ENCODE results near the gene TF. TPM values are rescaled to one million over a fixed set of nuclear protein-coding genes. Genes with fewer than 3 reads are reported as not detected.

The TF gene
- total and polyA plus RNA-seq, 4 donors = 5,045 to 9,659 (median 6,266) TPM

DNA sequence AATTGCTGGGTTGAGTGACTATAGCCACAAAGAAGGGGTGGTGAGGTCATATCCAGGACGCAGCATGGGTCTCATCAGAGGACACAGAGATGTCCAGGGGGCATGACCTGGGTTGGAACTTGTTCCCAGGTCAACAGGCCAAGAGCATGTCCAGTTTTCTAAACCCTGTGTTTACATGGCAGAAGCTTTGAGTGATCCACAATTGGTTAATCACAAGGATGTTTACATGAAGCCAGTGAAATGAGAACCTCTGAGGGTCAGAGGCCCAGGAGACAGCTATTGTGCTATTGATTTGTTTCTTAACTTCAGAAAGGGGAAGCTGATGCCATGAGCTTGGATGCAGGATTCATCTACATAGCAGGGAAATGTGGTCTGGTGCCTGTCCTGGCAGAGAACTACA, 42.3 kb upstream of the TF start:
- Histone ChIP-seq H3K27me3 (ENCODE audit: control insufficient read depth in 4 of 4, insufficient read depth in 4 of 4, low read length in 3 of 4) (no peaks in the 10 kb centered on the region), H3K4me3 (ENCODE audit: low read depth in 1 of 3, low read length in 3 of 3) (no peak overlapping the region), H3K4me1 (ENCODE audit: control insufficient read depth in 4 of 4, insufficient read depth in 4 of 4, low read length in 3 of 4) (peaks cover 0 to 12% (median 5%) of the 10 kb centered on the region in 4 donors), H3K36me3 (ENCODE audit: control insufficient read depth in 4 of 4, insufficient read depth in 3 of 4, low read depth in 1 of 4, low read length in 3 of 4) (no peaks in the 10 kb centered on the region), H3K27ac (ENCODE audit: low read depth in 1 of 2, low read length in 2 of 2) (no peak overlapping the region), H3K9me3 (ENCODE audit: control insufficient read depth in 4 of 4, low read length in 3 of 4) (no peaks in the 10 kb centered on the region), H3K9ac (ENCODE audit: low read depth in 1 of 2, low read length in 2 of 2) (no peak overlapping the region)
- TF ChIP-seq RAD21 (IDR thresholded peaks at IDR 0.05) (peak in 1 of 2 donors; percentile 34), EGR1 (IDR thresholded peaks at IDR 0.05; ENCODE audit: low read depth in 2 of 2) (no peak), NR2F2 (IDR thresholded peaks at IDR 0.05) (peak; percentile 91), FOXA1 (IDR thresholded peaks at IDR 0.05) (no peak), RXRA (IDR thresholded peaks at IDR 0.05) (peak; percentile 79 to 96), FOXA2 (IDR thresholded peaks at IDR 0.05) (no peak), HNF4A (conservative IDR thresholded peaks at IDR 0.05) (peak; percentile 82 to 97), SP1 (IDR thresholded peaks at IDR 0.05) (peak; percentile 67), HNF4G (IDR thresholded peaks at IDR 0.05) (peak; percentile 69), TAF1 (conservative IDR thresholded peaks at IDR 0.05) (no peak)
- TF ChIP-seq, protein P1, sequence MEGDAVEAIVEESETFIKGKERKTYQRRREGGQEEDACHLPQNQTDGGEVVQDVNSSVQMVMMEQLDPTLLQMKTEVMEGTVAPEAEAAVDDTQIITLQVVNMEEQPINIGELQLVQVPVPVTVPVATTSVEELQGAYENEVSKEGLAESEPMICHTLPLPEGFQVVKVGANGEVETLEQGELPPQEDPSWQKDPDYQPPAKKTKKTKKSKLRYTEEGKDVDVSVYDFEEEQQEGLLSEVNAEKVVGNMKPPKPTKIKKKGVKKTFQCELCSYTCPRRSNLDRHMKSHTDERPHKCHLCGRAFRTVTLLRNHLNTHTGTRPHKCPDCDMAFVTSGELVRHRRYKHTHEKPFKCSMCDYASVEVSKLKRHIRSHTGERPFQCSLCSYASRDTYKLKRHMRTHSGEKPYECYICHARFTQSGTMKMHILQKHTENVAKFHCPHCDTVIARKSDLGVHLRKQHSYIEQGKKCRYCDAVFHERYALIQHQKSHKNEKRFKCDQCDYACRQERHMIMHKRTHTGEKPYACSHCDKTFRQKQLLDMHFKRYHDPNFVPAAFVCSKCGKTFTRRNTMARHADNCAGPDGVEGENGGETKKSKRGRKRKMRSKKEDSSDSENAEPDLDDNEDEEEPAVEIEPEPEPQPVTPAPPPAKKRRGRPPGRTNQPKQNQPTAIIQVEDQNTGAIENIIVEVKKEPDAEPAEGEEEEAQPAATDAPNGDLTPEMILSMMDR (IDR thresholded peaks at IDR 0.05; ENCODE audit: low read depth, low read length, missing input control) = no peak
- TF ChIP-seq, protein P2, sequence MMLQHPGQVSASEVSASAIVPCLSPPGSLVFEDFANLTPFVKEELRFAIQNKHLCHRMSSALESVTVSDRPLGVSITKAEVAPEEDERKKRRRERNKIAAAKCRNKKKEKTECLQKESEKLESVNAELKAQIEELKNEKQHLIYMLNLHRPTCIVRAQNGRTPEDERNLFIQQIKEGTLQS (IDR thresholded peaks at IDR 0.05) = no peak
- TF ChIP-seq, protein P3, sequence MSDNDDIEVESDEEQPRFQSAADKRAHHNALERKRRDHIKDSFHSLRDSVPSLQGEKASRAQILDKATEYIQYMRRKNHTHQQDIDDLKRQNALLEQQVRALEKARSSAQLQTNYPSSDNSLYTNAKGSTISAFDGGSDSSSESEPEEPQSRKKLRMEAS (IDR thresholded peaks at IDR 0.05) = no peak
- TF ChIP-seq, protein P4, sequence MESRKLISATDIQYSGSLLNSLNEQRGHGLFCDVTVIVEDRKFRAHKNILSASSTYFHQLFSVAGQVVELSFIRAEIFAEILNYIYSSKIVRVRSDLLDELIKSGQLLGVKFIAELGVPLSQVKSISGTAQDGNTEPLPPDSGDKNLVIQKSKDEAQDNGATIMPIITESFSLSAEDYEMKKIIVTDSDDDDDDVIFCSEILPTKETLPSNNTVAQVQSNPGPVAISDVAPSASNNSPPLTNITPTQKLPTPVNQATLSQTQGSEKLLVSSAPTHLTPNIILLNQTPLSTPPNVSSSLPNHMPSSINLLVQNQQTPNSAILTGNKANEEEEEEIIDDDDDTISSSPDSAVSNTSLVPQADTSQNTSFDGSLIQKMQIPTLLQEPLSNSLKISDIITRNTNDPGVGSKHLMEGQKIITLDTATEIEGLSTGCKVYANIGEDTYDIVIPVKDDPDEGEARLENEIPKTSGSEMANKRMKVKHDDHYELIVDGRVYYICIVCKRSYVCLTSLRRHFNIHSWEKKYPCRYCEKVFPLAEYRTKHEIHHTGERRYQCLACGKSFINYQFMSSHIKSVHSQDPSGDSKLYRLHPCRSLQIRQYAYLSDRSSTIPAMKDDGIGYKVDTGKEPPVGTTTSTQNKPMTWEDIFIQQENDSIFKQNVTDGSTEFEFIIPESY (IDR thresholded peaks at IDR 0.05) = no peak
- 12% methylated on average over 1 of the region's 1 CpG for WGBS
- DNase-seq (ENCODE audit: low spot score) = no peak

DNA sequence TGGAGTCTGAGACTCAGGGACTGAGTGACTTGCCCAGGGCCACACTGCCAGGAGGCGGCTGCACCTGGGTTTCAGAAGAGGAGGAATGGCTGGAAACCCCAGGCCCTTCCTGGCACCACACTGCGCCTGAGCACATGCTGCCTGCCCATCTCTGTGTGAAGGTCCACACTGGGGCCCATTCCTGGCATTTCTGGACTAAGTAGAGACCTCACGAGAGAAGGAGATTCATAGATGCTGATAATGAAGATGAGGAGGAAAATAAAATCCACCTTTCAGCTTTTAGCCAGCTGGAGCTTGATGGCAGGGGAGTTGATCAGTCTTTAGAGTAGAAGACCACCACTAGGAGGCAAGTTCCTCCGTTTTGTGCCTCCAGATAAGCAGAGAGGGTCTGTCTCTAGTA, 40.2 kb upstream of the TF start:
- Histone ChIP-seq H3K4me1 (ENCODE audit: control insufficient read depth in 4 of 4, insufficient read depth in 4 of 4, low read length in 3 of 4) (peaks cover 0 to 12% (median 5%) of the 10 kb centered on the region in 4 donors), H3K27ac (ENCODE audit: low read depth in 1 of 2, low read length in 2 of 2) (no peak overlapping the region), H3K9ac (ENCODE audit: low read depth in 1 of 2, low read length in 2 of 2) (no peak overlapping the region), H3K4me3 (ENCODE audit: low read depth in 1 of 3, low read length in 3 of 3) (no peak overlapping the region), H3K27me3 (ENCODE audit: control insufficient read depth in 4 of 4, insufficient read depth in 4 of 4, low read length in 3 of 4) (no peaks in the 10 kb centered on the region), H3K36me3 (ENCODE audit: control insufficient read depth in 4 of 4, insufficient read depth in 3 of 4, low read depth in 1 of 4, low read length in 3 of 4) (no peaks in the 10 kb centered on the region), H3K9me3 (ENCODE audit: control insufficient read depth in 4 of 4, low read length in 3 of 4) (no peaks in the 10 kb centered on the region)
- TF ChIP-seq FOXA2 (IDR thresholded peaks at IDR 0.05) = no peak
- no peak for TF ChIP-seq FOXA1 (IDR thresholded peaks at IDR 0.05)
- TF ChIP-seq YY1 (IDR thresholded peaks at IDR 0.05) = no peak
- no peak for TF ChIP-seq EGR1 (IDR thresholded peaks at IDR 0.05; ENCODE audit: low read depth in 2 of 2)
- TF ChIP-seq HNF4G (IDR thresholded peaks at IDR 0.05) = no peak
- TF ChIP-seq, protein P5, sequence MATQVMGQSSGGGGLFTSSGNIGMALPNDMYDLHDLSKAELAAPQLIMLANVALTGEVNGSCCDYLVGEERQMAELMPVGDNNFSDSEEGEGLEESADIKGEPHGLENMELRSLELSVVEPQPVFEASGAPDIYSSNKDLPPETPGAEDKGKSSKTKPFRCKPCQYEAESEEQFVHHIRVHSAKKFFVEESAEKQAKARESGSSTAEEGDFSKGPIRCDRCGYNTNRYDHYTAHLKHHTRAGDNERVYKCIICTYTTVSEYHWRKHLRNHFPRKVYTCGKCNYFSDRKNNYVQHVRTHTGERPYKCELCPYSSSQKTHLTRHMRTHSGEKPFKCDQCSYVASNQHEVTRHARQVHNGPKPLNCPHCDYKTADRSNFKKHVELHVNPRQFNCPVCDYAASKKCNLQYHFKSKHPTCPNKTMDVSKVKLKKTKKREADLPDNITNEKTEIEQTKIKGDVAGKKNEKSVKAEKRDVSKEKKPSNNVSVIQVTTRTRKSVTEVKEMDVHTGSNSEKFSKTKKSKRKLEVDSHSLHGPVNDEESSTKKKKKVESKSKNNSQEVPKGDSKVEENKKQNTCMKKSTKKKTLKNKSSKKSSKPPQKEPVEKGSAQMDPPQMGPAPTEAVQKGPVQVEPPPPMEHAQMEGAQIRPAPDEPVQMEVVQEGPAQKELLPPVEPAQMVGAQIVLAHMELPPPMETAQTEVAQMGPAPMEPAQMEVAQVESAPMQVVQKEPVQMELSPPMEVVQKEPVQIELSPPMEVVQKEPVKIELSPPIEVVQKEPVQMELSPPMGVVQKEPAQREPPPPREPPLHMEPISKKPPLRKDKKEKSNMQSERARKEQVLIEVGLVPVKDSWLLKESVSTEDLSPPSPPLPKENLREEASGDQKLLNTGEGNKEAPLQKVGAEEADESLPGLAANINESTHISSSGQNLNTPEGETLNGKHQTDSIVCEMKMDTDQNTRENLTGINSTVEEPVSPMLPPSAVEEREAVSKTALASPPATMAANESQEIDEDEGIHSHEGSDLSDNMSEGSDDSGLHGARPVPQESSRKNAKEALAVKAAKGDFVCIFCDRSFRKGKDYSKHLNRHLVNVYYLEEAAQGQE (IDR thresholded peaks at IDR 0.05) = no peak
- TF ChIP-seq, protein P4 (IDR thresholded peaks at IDR 0.05) = no peak
- TF ChIP-seq SP1 (IDR thresholded peaks at IDR 0.05) = no peak
- TF ChIP-seq GABPA (IDR thresholded peaks at IDR 0.05 in 1 of 2, conservative IDR thresholded peaks at IDR 0.05 in 1 of 2) = no peak
- TF ChIP-seq, protein P3 (IDR thresholded peaks at IDR 0.05) = no peak
- TF ChIP-seq JUND (IDR thresholded peaks at IDR 0.05) = no peak
- TF ChIP-seq TAF1 (conservative IDR thresholded peaks at IDR 0.05) = no peak
- TF ChIP-seq, protein P1 (IDR thresholded peaks at IDR 0.05; ENCODE audit: low read depth, low read length, missing input control) = no peak
- no peak for TF ChIP-seq RAD21 (IDR thresholded peaks at IDR 0.05)
- no peak for DNase-seq (ENCODE audit: low spot score)
- 91% methylated on average over 4 of the region's 4 CpGs for WGBS
